Activated B cell treated with CpG ODN at 0.5 μM for 24 hours (primary cell): ENCODE data around the gene FBXO39. TPM values are rescaled to one million over a fixed set of nuclear protein-coding genes. Genes with fewer than 3 reads are reported as not detected.

Source experiments
- ATAC-seq: fragments of 200-7000 bp; cut with Tn5 transposase; one replicate; pipeline ENCODE4 v1.10.0; 2021; ENCODE audit warnings: low read depth, mild to moderate bottlenecking, moderate library complexity
- CTCF ChIA-PET: fragments of 350-600 bp; sonication (Branson Sonifier 250); formaldehyde crosslinking; loops from one replicate; lab custom pipeline; 2021; ENCODE audit warnings: antibody characterized with exemption; lab: Charles Lee
- POLR2A ChIA-PET: fragments of 350-600 bp; sonication (Branson Sonifier 250); formaldehyde crosslinking; loops from one replicate; lab custom pipeline; 2021; ENCODE audit warnings: antibody characterized with exemption; lab: Charles Lee
- DNase-seq: peaks from one replicate; pipeline ENCODE4 v3.0.0; 2022
- H3K27ac Mint-ChIP-seq: one replicate; pipeline ENCODE4 v1.8.0; 2020; ENCODE audit warnings: mixed read lengths
- H3K27me3 Mint-ChIP-seq: one replicate; pipeline ENCODE4 v1.8.0; 2021; ENCODE audit warnings: mixed read lengths
- H3K36me3 Mint-ChIP-seq: one replicate; pipeline ENCODE4 v1.8.0; 2021; ENCODE audit warnings: low read depth, mixed read lengths
- H3K4me1 Mint-ChIP-seq: one replicate; pipeline ENCODE4 v1.8.0; 2021; ENCODE audit warnings: mixed read lengths
- H3K4me3 Mint-ChIP-seq: one replicate; pipeline ENCODE4 v1.8.0; 2020; ENCODE audit warnings: mild to moderate bottlenecking, mixed read lengths
- H3K9me3 Mint-ChIP-seq: one replicate; pipeline ENCODE4 v1.8.0; 2020; ENCODE audit warnings: mixed read lengths
- intact Hi-C: fragments of 100-400 bp; cut with micrococcal nuclease; formaldehyde crosslinking; loops from one replicate; pipeline ENCODE4 v1.15.1; 2024
- total RNA-seq: library from RNA; stranded (reverse); gene quantifications from 2 replicates; pipeline ENCODE4 v1.2.3, GENCODE V29; 2022
- TF ChIP-seq, protein P1 (sequence below): fragments of 200-600 bp; IDR thresholded peaks from one replicate; pipeline ENCODE4 v1.8.0; 2022; ENCODE audit warnings: antibody characterized with exemption, mild to moderate bottlenecking

The FBXO39 gene
- total RNA-seq, 1 donor from 2014 or later: 0.22 TPM

DNA sequence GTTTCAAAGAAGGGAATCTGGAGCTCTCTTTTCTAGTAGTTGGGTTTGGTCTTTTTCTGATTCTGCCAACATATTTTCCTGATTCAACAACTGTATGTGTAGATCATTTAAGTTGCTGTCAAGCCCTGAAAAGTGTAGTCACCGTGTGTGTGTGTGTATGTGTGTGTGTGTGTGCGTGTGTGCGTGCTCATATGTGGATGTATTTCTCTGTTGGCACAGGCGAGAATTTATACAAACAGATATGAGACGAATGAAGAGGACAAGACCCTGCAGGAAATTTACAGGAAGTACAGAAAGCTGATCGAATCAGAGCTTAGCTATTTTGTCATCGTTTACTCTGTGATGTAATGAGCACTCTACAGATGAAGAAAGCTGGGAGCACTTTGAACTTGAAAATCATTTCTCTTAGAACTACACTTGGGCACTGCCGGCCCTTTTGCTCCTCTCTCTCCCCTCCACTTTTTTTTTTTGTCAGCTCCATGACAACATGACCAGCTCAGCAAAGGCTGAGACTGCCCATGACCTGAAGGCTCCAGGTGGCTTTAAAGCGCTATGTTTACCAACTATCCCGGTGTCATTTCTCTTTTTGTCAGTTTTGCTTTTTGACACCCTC is 11.2 kb downstream of the FBXO39 start:
- DNase-seq: no peak
- TF ChIP-seq, protein P1, sequence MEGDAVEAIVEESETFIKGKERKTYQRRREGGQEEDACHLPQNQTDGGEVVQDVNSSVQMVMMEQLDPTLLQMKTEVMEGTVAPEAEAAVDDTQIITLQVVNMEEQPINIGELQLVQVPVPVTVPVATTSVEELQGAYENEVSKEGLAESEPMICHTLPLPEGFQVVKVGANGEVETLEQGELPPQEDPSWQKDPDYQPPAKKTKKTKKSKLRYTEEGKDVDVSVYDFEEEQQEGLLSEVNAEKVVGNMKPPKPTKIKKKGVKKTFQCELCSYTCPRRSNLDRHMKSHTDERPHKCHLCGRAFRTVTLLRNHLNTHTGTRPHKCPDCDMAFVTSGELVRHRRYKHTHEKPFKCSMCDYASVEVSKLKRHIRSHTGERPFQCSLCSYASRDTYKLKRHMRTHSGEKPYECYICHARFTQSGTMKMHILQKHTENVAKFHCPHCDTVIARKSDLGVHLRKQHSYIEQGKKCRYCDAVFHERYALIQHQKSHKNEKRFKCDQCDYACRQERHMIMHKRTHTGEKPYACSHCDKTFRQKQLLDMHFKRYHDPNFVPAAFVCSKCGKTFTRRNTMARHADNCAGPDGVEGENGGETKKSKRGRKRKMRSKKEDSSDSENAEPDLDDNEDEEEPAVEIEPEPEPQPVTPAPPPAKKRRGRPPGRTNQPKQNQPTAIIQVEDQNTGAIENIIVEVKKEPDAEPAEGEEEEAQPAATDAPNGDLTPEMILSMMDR: no peak
- CTCF ChIA-PET: no interaction called here
- no peaks in the 10 kb centered on the region for H3K4me1 Mint-ChIP-seq
- POLR2A ChIA-PET: no interaction called here
- peaks cover 44% of the 10 kb centered on the region for H3K27me3 Mint-ChIP-seq
- H3K27ac Mint-ChIP-seq: no peak overlapping the region
- H3K4me3 Mint-ChIP-seq: no peak overlapping the region
- no peaks in the 10 kb centered on the region for H3K36me3 Mint-ChIP-seq
- H3K9me3 Mint-ChIP-seq: no peaks in the 10 kb centered on the region
- ATAC-seq: no peak
- intact Hi-C loops: no loop called here

DNA sequence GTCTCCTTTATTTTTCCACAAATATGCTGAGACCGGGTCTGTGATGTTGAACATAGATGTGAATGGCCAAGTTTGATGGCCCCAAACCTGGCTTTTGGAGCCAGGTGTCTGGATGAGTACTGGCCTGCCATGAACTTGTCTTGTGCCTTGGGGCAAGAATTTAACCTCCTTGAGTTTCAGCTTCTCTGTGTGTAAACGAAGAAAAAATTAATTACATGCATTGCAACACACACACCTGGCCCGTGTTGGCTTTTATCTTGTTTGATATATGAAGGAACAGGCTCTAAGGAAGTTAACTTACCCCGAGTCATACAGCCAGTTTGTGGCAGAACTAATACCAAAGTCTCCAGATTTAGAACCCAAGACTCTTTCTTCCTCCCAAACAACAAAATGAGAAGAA is 13.1 kb downstream of the FBXO39 start:
- intact Hi-C loops: no loop called here
- POLR2A ChIA-PET: no interaction called here
- Mint-ChIP-seq H3K4me1 (no peaks in the 10 kb centered on the region), H3K36me3 (no peaks in the 10 kb centered on the region), H3K9me3 (no peaks in the 10 kb centered on the region), H3K27me3 (peaks cover 41% of the 10 kb centered on the region), H3K4me3 (no peak overlapping the region), H3K27ac (no peak overlapping the region)
- no peak for DNase-seq
- TF ChIP-seq, protein P1: no peak
- CTCF ChIA-PET: no interaction called here
- no peak for ATAC-seq

DNA sequence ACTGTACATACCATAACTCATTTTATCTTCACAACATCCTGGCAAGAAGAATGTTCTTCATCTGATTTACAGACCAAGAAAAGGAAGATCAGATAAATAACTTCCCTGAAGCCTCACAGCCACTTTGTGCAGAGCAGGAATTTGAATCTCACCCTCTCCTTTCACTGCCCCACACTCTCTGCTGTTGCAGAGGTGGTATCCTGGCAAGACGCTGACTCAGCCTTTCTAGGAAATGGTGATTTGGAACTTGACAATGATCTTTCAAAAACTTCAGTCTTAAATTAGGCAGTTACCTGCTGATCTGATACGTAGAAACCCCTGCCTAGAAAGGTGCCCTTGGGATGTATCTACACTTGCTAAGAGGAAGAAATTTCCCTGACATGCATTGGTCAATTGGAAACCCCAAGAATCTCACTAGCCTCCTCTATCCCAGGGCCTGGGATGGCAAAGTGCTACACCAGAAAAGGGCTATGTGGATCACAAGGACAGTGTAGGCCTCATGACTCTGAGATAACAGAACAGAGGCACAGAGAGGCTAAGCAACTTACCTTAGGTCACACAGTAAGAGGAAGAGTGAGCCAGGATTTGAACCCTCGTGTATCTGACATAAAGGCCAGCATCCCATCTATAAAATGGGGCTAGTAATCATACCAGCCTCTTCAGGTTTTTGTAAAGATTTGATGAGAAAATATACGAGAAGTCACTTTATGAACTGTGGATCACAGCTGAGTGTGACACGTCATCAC is 17.9 kb downstream of the FBXO39 start:
- Mint-ChIP-seq H3K27me3 (peaks cover 29% of the 10 kb centered on the region), H3K4me1 (no peaks in the 10 kb centered on the region), H3K4me3 (no peak overlapping the region), H3K27ac (no peak overlapping the region), H3K36me3 (no peaks in the 10 kb centered on the region), H3K9me3 (no peaks in the 10 kb centered on the region)
- TF ChIP-seq, protein P1: no peak
- CTCF ChIA-PET: no interaction called here
- DNase-seq (no peak), ATAC-seq (no peak)
- POLR2A ChIA-PET: interaction anchor here (0.9 kb wide), 1 partner anchor 38 kb away, joined by 3 read pairs; the partner anchor contains the start of gene TEKT1
- intact Hi-C loops: no loop called here

DNA sequence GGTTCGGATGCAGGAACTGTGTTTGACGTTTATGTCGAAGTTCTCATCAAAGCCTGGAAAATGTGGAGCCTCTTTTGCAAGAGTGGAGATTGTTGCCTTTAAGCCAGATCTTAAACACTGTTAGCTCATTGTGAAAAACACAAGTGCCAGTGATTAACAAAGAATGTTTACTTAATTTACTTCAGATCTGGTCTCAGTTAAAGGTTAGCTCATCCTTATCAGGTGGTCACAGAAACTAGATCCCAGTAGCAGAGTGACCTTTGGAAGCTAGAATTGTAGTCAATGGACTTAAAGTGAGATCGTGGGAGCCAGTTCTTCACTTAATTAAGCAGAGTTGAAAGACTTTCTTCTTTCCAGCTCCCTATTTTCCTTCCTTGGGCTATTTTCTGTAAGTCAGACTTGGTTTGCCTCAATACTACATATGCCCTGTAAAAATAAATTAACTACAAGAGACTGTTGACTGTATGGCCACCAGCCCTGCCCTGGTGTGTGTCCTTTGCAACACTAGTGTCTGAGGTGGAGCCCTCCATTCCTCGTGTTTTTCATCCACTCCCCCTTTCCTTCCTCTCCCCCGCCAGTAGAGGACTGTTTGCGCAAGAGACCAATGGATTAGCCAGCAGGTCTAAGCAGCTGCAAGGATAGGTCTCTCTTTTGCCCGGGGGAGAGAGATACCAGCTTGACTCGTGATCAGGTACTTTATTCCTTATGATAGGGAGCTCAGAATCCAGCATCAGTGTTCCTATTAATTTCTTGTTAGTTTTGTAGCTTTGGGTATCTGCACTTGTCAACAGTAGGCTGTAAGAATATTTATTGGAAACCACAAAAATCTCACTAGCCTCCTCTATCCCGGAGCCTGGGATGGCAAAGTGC is 20.2 kb downstream of the FBXO39 start:
- Mint-ChIP-seq H3K27ac (no peak overlapping the region), H3K4me1 (no peaks in the 10 kb centered on the region), H3K9me3 (no peaks in the 10 kb centered on the region), H3K36me3 (no peaks in the 10 kb centered on the region), H3K27me3 (peaks cover 13% of the 10 kb centered on the region), H3K4me3 (no peak overlapping the region)
- ATAC-seq (no peak), DNase-seq (no peak)
- POLR2A ChIA-PET: no interaction called here
- TF ChIP-seq, protein P1: no peak
- CTCF ChIA-PET: no interaction called here
- intact Hi-C loops: no loop called here
